ENCODE measurements around the gene PTPRD. TPM values are rescaled to one million over a fixed set of nuclear protein-coding genes. Genes with fewer than 3 reads are reported as not detected.

The PTPRD gene
- total and polyA plus RNA-seq, 2 experiments from 2014 or later: 11.5 to 58.0 TPM

DNA sequence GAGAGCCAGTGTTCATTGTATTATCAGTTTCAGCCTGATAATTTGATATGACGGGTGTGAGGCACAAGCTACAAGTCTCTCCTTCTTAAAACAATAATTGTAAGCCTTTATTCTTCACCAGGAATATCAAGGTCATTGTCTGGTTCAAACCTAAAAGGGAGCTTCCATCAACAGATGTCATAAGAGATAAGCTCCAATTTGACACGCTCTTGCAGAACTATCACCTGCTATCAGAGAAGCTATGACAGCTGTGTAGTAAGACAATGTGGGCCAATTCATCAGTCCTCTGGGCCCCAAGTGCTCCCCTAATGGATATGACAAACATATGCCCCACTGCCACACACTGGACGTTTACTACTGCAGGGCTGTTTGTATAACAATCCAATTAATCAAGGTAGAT, 1803.1 kb downstream of the PTPRD start:
- H3F3A ChIP-seq (replicated peaks; ENCODE audit: low read depth): no peaks in the 10 kb centered on the region
- no peaks in the 10 kb centered on the region for H3K9me2 ChIP-seq (ENCODE audit: insufficient read depth)
- H4K20me1 ChIP-seq (replicated peaks; ENCODE audit: insufficient read depth): 0 out of 2 replicates have a peak, but pooled peaks cover 6% of the 10 kb centered on the region
- Mint-ChIP-seq H3K4me1 (peaks cover 5% of the 10 kb centered on the region; the same call in 2 of the 3 replicates), H3K27me3 (ENCODE audit: insufficient read depth, low read depth, poor library complexity) (peaks cover 3% of the 10 kb centered on the region), H3K4me3 (no peak overlapping the region), H3K36me3 (ENCODE audit: low read depth) (no peaks in the 10 kb centered on the region), H3K27ac (no peak overlapping the region), H3K9me3 (no peaks in the 10 kb centered on the region)
- H3K4me1 ChIP-seq (ENCODE audit: insufficient read depth): no peaks in the 10 kb centered on the region
- DNase-seq (ENCODE audit: low spot score): no peak
- H3K27ac ChIP-seq (ENCODE audit: low read depth): no peak overlapping the region
- no peak overlapping the region for H3K4me2 ChIP-seq
- H3K36me3 ChIP-seq (ENCODE audit: insufficient read depth): no peaks in the 10 kb centered on the region
- peaks cover 12% of the 10 kb centered on the region; the same call in 1 of the 2 replicates for H3K79me2 ChIP-seq (replicated peaks; ENCODE audit: insufficient read depth)
- H3K27me3 ChIP-seq (ENCODE audit: insufficient read depth): no peaks in the 10 kb centered on the region
- no peak for ATAC-seq
- H3K4me3 ChIP-seq: no peak overlapping the region
- H2AFZ ChIP-seq: no peak overlapping the region
- TF ChIP-seq, protein P1, sequence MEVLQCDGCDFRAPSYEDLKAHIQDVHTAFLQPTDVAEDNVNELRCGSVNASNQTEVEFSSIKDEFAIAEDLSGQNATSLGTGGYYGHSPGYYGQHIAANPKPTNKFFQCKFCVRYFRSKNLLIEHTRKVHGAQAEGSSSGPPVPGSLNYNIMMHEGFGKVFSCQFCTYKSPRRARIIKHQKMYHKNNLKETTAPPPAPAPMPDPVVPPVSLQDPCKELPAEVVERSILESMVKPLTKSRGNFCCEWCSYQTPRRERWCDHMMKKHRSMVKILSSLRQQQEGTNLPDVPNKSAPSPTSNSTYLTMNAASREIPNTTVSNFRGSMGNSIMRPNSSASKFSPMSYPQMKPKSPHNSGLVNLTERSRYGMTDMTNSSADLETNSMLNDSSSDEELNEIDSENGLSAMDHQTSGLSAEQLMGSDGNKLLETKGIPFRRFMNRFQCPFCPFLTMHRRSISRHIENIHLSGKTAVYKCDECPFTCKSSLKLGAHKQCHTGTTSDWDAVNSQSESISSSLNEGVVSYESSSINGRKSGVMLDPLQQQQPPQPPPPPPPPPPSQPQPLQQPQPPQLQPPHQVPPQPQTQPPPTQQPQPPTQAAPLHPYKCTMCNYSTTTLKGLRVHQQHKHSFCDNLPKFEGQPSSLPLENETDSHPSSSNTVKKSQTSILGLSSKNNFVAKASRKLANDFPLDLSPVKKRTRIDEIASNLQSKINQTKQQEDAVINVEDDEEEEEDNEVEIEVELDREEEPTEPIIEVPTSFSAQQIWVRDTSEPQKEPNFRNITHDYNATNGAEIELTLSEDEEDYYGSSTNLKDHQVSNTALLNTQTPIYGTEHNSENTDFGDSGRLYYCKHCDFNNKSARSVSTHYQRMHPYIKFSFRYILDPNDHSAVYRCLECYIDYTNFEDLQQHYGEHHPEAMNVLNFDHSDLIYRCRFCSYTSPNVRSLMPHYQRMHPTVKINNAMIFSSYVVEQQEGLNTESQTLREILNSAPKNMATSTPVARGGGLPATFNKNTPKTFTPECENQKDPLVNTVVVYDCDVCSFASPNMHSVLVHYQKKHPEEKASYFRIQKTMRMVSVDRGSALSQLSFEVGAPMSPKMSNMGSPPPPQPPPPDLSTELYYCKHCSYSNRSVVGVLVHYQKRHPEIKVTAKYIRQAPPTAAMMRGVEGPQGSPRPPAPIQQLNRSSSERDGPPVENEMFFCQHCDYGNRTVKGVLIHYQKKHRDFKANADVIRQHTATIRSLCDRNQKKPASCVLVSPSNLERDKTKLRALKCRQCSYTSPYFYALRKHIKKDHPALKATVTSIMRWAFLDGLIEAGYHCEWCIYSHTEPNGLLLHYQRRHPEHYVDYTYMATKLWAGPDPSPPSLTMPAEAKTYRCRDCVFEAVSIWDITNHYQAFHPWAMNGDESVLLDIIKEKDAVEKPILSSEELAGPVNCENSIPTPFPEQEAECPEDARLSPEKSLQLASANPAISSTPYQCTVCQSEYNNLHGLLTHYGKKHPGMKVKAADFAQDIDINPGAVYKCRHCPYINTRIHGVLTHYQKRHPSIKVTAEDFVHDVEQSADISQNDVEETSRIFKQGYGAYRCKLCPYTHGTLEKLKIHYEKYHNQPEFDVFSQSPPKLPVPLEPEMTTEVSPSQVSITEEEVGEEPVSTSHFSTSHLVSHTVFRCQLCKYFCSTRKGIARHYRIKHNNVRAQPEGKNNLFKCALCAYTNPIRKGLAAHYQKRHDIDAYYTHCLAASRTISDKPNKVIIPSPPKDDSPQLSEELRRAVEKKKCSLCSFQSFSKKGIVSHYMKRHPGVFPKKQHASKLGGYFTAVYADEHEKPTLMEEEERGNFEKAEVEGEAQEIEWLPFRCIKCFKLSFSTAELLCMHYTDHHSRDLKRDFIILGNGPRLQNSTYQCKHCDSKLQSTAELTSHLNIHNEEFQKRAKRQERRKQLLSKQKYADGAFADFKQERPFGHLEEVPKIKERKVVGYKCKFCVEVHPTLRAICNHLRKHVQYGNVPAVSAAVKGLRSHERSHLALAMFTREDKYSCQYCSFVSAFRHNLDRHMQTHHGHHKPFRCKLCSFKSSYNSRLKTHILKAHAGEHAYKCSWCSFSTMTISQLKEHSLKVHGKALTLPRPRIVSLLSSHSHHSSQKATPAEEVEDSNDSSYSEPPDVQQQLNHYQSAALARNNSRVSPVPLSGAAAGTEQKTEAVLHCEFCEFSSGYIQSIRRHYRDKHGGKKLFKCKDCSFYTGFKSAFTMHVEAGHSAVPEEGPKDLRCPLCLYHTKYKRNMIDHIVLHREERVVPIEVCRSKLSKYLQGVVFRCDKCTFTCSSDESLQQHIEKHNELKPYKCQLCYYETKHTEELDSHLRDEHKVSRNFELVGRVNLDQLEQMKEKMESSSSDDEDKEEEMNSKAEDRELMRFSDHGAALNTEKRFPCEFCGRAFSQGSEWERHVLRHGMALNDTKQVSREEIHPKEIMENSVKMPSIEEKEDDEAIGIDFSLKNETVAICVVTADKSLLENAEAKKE (CRISPR knock-in tag; IDR thresholded peaks at IDR 0.05): no peak
- no peak for TF ChIP-seq EZH2phosphoT487 (IDR thresholded peaks at IDR 0.05; ENCODE audit: unreplicated experiment)
- no peak for TF ChIP-seq ZNF331 (CRISPR knock-in tag; IDR thresholded peaks at IDR 0.05; ENCODE audit: low read depth)
- no peak for TF ChIP-seq ETS1 (IDR thresholded peaks at IDR 0.05)
- TF ChIP-seq ZNF114 (CRISPR knock-in tag; IDR thresholded peaks at IDR 0.05): no peak
- TF ChIP-seq EZH2 (IDR thresholded peaks at IDR 0.05; ENCODE audit: low read depth, unreplicated experiment): no peak
- TF ChIP-seq JUNB (IDR thresholded peaks at IDR 0.05; ENCODE audit: unreplicated experiment): no peak
- TF ChIP-seq POLR2AphosphoS5 (IDR thresholded peaks at IDR 0.05; ENCODE audit: low read depth): no peak
- TF ChIP-seq STAT1 (IDR thresholded peaks at IDR 0.05; ENCODE audit: unreplicated experiment): no peak
- TF ChIP-seq REST (IDR thresholded peaks at IDR 0.05; ENCODE audit: unreplicated experiment): no peak
- TF ChIP-seq NANOG (IDR thresholded peaks at IDR 0.05; ENCODE audit: borderline replicate concordance): no peak
- TF ChIP-seq CREB1 (CRISPR knock-in tag; IDR thresholded peaks at IDR 0.05; ENCODE audit: low read depth): no peak
- TF ChIP-seq, protein P2, sequence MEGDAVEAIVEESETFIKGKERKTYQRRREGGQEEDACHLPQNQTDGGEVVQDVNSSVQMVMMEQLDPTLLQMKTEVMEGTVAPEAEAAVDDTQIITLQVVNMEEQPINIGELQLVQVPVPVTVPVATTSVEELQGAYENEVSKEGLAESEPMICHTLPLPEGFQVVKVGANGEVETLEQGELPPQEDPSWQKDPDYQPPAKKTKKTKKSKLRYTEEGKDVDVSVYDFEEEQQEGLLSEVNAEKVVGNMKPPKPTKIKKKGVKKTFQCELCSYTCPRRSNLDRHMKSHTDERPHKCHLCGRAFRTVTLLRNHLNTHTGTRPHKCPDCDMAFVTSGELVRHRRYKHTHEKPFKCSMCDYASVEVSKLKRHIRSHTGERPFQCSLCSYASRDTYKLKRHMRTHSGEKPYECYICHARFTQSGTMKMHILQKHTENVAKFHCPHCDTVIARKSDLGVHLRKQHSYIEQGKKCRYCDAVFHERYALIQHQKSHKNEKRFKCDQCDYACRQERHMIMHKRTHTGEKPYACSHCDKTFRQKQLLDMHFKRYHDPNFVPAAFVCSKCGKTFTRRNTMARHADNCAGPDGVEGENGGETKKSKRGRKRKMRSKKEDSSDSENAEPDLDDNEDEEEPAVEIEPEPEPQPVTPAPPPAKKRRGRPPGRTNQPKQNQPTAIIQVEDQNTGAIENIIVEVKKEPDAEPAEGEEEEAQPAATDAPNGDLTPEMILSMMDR (conservative IDR thresholded peaks at IDR 0.05; ENCODE audit: low read depth in 2 of 2): no peak
